Neuronal stem cell (in vitro differentiated cells): ENCODE results near the gene ELFN1.

Source experiments
- DNase-seq: peaks from one replicate; pipeline ENCODE4 v3.0.0-alpha.2; 2013; ENCODE audit warnings: low spot score
- H2AFZ ChIP-seq: one replicate; pipeline ENCODE4 v1.6.1; 2013; ENCODE audit warnings: mild to moderate bottlenecking, low read length, inconsistent platforms
- H2AK5ac ChIP-seq: 2 replicates; pipeline ENCODE4 v1.6.1; 2013; ENCODE audit warnings: low read depth, mild to moderate bottlenecking, inconsistent platforms, low read length, moderate library complexity, mixed read lengths
- H2BK120ac ChIP-seq: 2 replicates; pipeline ENCODE4 v1.6.1; 2013; ENCODE audit warnings: low read depth, mild to moderate bottlenecking, inconsistent platforms, low read length, moderate library complexity, mixed read lengths
- H2BK12ac ChIP-seq: one replicate; pipeline ENCODE4 v1.6.1; 2013; ENCODE audit warnings: low read length, inconsistent platforms
- H2BK15ac ChIP-seq: 2 replicates; pipeline ENCODE4 v1.6.1; 2013; ENCODE audit warnings: mild to moderate bottlenecking, low read length, inconsistent platforms, mixed read lengths
- H2BK5ac ChIP-seq: one replicate; pipeline ENCODE4 v1.6.1; 2013; ENCODE audit warnings: inconsistent platforms, mild to moderate bottlenecking, low read length, moderate library complexity
- H3K14ac ChIP-seq: one replicate; pipeline ENCODE4 v1.6.1; 2013; ENCODE audit warnings: low read length, inconsistent platforms
- H3K18ac ChIP-seq: 2 replicates; pipeline ENCODE4 v1.6.1; 2013; ENCODE audit warnings: low read length, inconsistent platforms
- H3K23ac ChIP-seq: 2 replicates; pipeline ENCODE4 v1.6.1; 2013; ENCODE audit warnings: low read depth, mild to moderate bottlenecking, mixed read lengths, low read length, inconsistent platforms; ENCODE audit not compliant: poor library complexity
- H3K27ac ChIP-seq: replicated peaks from 3 replicates; pipeline ENCODE4 v1.5.1; 2013; ENCODE audit warnings: low read length, inconsistent platforms
- H3K27me3 ChIP-seq, 3 experiments: 2 replicates each; pipeline ENCODE4 v1.6.1; 2013; ENCODE audit warnings: low read length in 3 of 3, mild to moderate bottlenecking in 2 of 3, inconsistent platforms in 1 of 3, low read depth in 1 of 3, mixed read lengths in 1 of 3, moderate library complexity in 1 of 3; ENCODE audit not compliant: control insufficient read depth in 3 of 3, insufficient read depth in 3 of 3
- H3K36me3 ChIP-seq, 2 donors: replicated peaks in 1 of 2; 2 replicates each; pipeline ENCODE4 v1.6.1; 2013; ENCODE audit warnings: low read length in 2 of 2; ENCODE audit not compliant: control insufficient read depth in 2 of 2, insufficient read depth in 2 of 2
- H3K4ac ChIP-seq: 2 replicates; pipeline ENCODE4 v1.6.1; 2013; ENCODE audit warnings: inconsistent platforms, mild to moderate bottlenecking, low read length, moderate library complexity
- H3K4me1 ChIP-seq, 2 donors: 1 replicate in 1 of 2; 2 replicates in 1 of 2; pipeline ENCODE4 v1.6.1; 2013; ENCODE audit warnings: low read length in 2 of 2, low read depth in 1 of 2; ENCODE audit not compliant: control insufficient read depth in 2 of 2, insufficient read depth in 1 of 2
- H3K4me2 ChIP-seq: one replicate; pipeline ENCODE4 v1.6.1; 2013; ENCODE audit warnings: mild to moderate bottlenecking, low read length, inconsistent platforms; ENCODE audit not compliant: insufficient read depth, poor library complexity, severe bottlenecking
- H3K4me3 ChIP-seq, 2 donors: 2 replicates each; pipeline ENCODE4 v1.5.1; 2013; ENCODE audit warnings: low read length in 2 of 2, mild to moderate bottlenecking in 2 of 2, inconsistent platforms in 1 of 2, moderate library complexity in 1 of 2
- H3K79me1 ChIP-seq: one replicate; pipeline ENCODE4 v1.6.1; 2013; ENCODE audit warnings: low read depth, mild to moderate bottlenecking, inconsistent platforms, low read length, moderate library complexity
- H3K9ac ChIP-seq: one replicate; pipeline ENCODE4 v1.6.1; 2013; ENCODE audit warnings: mild to moderate bottlenecking, low read depth, low read length, inconsistent platforms; ENCODE audit not compliant: poor library complexity
- H3K9me3 ChIP-seq, 2 donors: replicated peaks in 1 of 2; 2 replicates each; pipeline versions ENCODE3 to v1.6.1; 2013; ENCODE audit warnings: low read length in 2 of 2, mild to moderate bottlenecking in 2 of 2, inconsistent platforms in 1 of 2, low read depth in 1 of 2, mixed read lengths in 1 of 2, moderate library complexity in 1 of 2; ENCODE audit not compliant: control insufficient read depth in 2 of 2, insufficient read depth in 1 of 2
- H4K8ac ChIP-seq: one replicate; pipeline ENCODE4 v1.6.1; 2013; ENCODE audit warnings: low read depth, mild to moderate bottlenecking, inconsistent platforms, low read length, moderate library complexity
- H4K91ac ChIP-seq: one replicate; pipeline ENCODE4 v1.6.1; 2013; ENCODE audit warnings: low read length, low read depth, mild to moderate bottlenecking, inconsistent platforms; ENCODE audit not compliant: poor library complexity
- WGBS, 2 donors: extraction: QIAGEN DNeasy Blood & Tissue Kit; methylation state at CpG; one replicate each; pipeline ENCODE4 v1.1.7; 2013; ENCODE audit warnings: missing lambda C conversion rate in 2 of 2, mixed read lengths in 1 of 2; ENCODE audit not compliant: insufficient read length in 2 of 2, insufficient replicate concordance in 1 of 2; ENCODE audit errors: extremely low coverage in 2 of 2; 5-methylcytosine and 5-hydroxymethylcytosine counted together

ELFN1 gene

DNA sequence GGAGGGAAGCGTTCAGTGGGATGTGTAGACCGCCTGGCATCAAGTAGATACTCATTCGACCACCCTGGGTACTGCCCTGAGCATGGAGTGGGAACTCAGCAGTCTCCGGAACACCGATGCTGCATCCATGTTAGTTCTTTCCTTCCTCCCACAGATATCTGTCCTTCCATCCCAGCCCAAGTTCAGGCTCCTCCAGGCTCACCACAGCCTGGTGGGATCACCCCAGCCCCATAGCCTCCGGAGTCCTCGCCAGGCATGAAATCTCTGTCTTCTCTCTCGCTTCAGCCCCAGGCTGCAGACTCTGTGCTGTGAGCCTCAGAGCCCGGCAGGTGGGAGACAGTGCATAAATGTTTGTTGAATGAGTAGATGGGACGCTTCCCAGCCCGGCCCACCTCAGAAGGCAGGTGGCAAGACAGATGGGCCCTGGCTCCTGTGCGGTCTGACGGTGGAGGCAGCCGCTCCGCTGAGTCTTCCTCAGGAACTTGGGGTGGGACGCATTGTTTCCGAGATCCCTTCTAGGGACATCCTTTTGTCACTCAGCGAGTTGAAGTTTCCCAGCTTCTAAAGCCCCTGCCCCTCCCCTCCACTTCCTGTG is 42.9 kb downstream of the ELFN1 start:
- WGBS, 2 donors = no CpG with 5 or more reads among the region's 18 CpGs
- Histone ChIP-seq H3K4me3 (no peak overlapping the region), H3K36me3 (peaks cover 13 to 85% of the 10 kb centered on the region in 2 donors), H3K18ac (peak overlapping the region; percentile 16), H2BK5ac (no peak overlapping the region), H3K4me2 (no peak overlapping the region), H3K9me3 (peaks cover 11 to 21% of the 10 kb centered on the region in 2 donors), H4K91ac (no peak overlapping the region), H3K14ac (no peak overlapping the region), H3K9ac (no peak overlapping the region), H2BK15ac (no peak overlapping the region), H3K4ac (no peak overlapping the region), H2BK12ac (no peak overlapping the region), H3K23ac (no peak overlapping the region), H2AFZ (no peak overlapping the region), H3K79me1 (peaks cover under 1% of the 10 kb centered on the region), H3K4me1 (peaks cover 14 to 16% of the 10 kb centered on the region in 2 donors), H2AK5ac (no peak overlapping the region), H4K8ac (no peak overlapping the region), H2BK120ac (no peak overlapping the region), H3K27ac (peak overlapping the region; percentile 33), H3K27me3 (no peaks in the 10 kb centered on the region)
- DNase-seq = no peak

DNA sequence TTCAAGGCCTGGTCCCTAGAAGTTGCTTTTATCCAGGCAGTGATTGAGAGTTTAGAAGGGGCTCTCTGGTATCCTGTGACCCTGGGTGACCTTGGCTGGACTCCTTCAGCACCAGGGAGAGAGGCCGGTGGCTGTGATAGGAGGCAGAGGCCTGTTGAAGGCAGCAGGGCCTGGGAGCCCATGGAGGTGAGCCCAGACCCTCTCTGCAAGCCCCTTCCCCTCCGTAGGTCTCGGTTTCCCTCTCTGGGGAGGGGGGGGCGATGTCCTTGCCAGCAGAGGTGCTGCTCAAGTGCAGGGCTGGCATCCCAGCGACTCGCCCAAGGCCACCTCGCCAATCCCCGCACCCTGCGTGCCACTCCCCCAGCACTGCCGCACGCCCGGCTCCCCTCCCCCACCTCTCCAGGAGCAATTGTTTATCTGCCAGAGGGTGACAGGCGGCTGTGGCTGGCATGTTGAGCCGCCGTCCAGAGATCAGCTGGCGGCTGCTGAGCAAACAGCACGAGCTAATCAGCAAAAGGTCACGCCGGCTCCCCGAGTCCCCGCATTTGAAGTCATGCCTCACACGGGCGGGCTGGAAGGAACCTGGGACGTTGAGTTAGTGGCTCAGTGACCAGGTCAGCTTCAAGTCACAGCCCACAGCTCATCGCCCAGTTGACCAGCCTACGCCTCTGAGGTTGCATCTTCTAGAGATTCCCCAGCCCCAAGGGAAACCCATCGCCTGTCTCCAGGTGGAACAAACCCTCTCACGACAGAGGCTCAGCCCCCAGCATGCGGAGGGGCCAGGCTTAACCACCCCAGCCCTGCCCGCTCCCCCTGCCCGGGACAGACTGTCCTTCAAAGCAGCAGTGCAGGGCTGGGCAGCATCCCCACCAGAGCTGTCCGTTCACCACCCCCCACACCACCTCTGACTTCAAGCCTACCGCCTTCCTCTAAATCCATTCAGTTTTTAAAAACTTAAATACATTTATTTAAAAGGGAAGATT is 43.7 kb downstream of the ELFN1 start:
- H2BK12ac ChIP-seq = no peak overlapping the region
- no peak overlapping the region for H2BK120ac ChIP-seq
- no peaks in the 10 kb centered on the region for H3K79me1 ChIP-seq
- WGBS, 2 donors = no CpG with 5 or more reads among the region's 33 CpGs
- H3K36me3 ChIP-seq = peaks cover 11 to 85% of the 10 kb centered on the region in 2 donors
- H2AK5ac ChIP-seq = peak overlapping the region; percentile 15
- H3K18ac ChIP-seq = peak overlapping the region; percentile 7
- H3K27me3 ChIP-seq = no peaks in the 10 kb centered on the region
- no peak overlapping the region for H3K23ac ChIP-seq
- H2AFZ ChIP-seq = no peak overlapping the region
- H4K91ac ChIP-seq = no peak overlapping the region
- peaks cover 14 to 15% of the 10 kb centered on the region in 2 donors for H3K4me1 ChIP-seq
- H2BK15ac ChIP-seq = no peak overlapping the region
- no peak overlapping the region for H4K8ac ChIP-seq
- DNase-seq = no peak
- no peak overlapping the region for H3K4ac ChIP-seq
- H3K9me3 ChIP-seq = peaks cover 11 to 13% of the 10 kb centered on the region in 2 donors
- no peak overlapping the region for H3K4me3 ChIP-seq
- H3K9ac ChIP-seq = no peak overlapping the region
- H2BK5ac ChIP-seq = no peak overlapping the region
- H3K27ac ChIP-seq = peak overlapping the region; percentile 28
- H3K14ac ChIP-seq = no peak overlapping the region
- no peak overlapping the region for H3K4me2 ChIP-seq

- no CpG with 5 or more reads among the region's 11 CpGs for WGBS, 2 donors
- Histone ChIP-seq H3K27ac (no peak overlapping the region), H4K8ac (no peak overlapping the region)
These were observed 44.7 kb downstream of the ELFN1 start for GRCh38 chr7:1714583-1715330.

More at GRCh38 chr7:1714583-1715330, 44.7 kb downstream of the ELFN1 start:
- H3K4me3 ChIP-seq = no peak overlapping the region
- no peak overlapping the region for H2BK120ac ChIP-seq
- no peak overlapping the region for H2BK12ac ChIP-seq
- no peaks in the 10 kb centered on the region for H3K79me1 ChIP-seq
- peaks cover 5 to 81% of the 10 kb centered on the region in 2 donors for H3K36me3 ChIP-seq
- no peaks in the 10 kb centered on the region for H3K27me3 ChIP-seq
- H2BK5ac ChIP-seq = no peak overlapping the region
- H3K4me2 ChIP-seq = no peak overlapping the region
- H2AFZ ChIP-seq = no peak overlapping the region
- no peak overlapping the region for H2AK5ac ChIP-seq
- no peak overlapping the region for H3K4ac ChIP-seq
- peak overlapping the region; percentile 51 for H3K9ac ChIP-seq
- H3K4me1 ChIP-seq = peaks cover 14 to 15% of the 10 kb centered on the region in 2 donors
- H3K9me3 ChIP-seq = peaks cover 3 to 4% of the 10 kb centered on the region in 2 donors
- H3K14ac ChIP-seq = no peak overlapping the region
- no peak overlapping the region for H2BK15ac ChIP-seq
- peak overlapping the region; percentile 60 for H3K18ac ChIP-seq
- no peak for DNase-seq
- H3K23ac ChIP-seq = no peak overlapping the region
- H4K91ac ChIP-seq = no peak overlapping the region
